Heart left ventricle (tissue), 16 donors: ENCODE measurements around the gene PRICKLE2. TPM values are rescaled to one million over a fixed set of nuclear protein-coding genes. Genes with fewer than 3 reads are reported as not detected.

ENCODE experiments used
- ATAC-seq, 4 donors: fragments of 200-7000 bp; cut with Tn5 transposase; one replicate each; pipeline ENCODE4 v1.9.1; 2020 to 2022; ENCODE audit warnings: moderate library complexity in 4 of 4, mild to moderate bottlenecking in 3 of 4, moderate number of reproducible peaks in 1 of 4
- DNase-seq, 5 donors: peaks; one replicate each; pipeline ENCODE4 v3.0.0-alpha.2; 2020
- H3K27ac ChIP-seq, 12 donors: fragments of 200-600 bp; sonication (generic) in 4 of 12; one replicate each; pipeline versions ENCODE4 v1.5.0 to v1.8.0; 2016 to 2022; ENCODE audit warnings: mild to moderate bottlenecking in 2 of 12
- H3K27me3 ChIP-seq, 9 donors: fragments of 200-600 bp; sonication (generic) in 2 of 9; one replicate each; pipeline versions ENCODE4 v1.5.1 to v1.8.0; 2016 to 2022; ENCODE audit warnings: mild to moderate bottlenecking in 3 of 9
- H3K36me3 ChIP-seq, 9 donors: fragments of 200-600 bp; sonication (generic) in 2 of 9; one replicate each; pipeline versions ENCODE4 v1.5.0 to v1.8.0; 2018 to 2022; ENCODE audit warnings: mild to moderate bottlenecking in 2 of 9
- H3K4me1 ChIP-seq, 12 donors: fragments of 200-600 bp; sonication (generic) in 4 of 12; one replicate each; pipeline versions ENCODE4 v1.5.0 to v1.8.0; 2016 to 2022; ENCODE audit warnings: mild to moderate bottlenecking in 3 of 12
- H3K4me3 ChIP-seq, 12 donors: fragments of 200-600 bp; sonication (generic) in 4 of 12; one replicate each; pipeline versions ENCODE4 v1.5.0 to v1.8.0; 2017 to 2022; ENCODE audit warnings: mild to moderate bottlenecking in 9 of 12, moderate library complexity in 4 of 12
- H3K9me3 ChIP-seq, 12 donors: fragments of 200-600 bp; sonication (generic) in 4 of 12; one replicate each; pipeline versions ENCODE4 v1.5.0 to v1.8.0; 2016 to 2022; ENCODE audit warnings: mild to moderate bottlenecking in 1 of 12
- POLR2A ChIP-seq, 2 donors: fragments of 450-650 bp; IDR thresholded peaks; one replicate each; pipeline ENCODE4 v1.6.1; 2017; ENCODE audit warnings: antibody characterized with exemption in 2 of 2, mild to moderate bottlenecking in 2 of 2, moderate library complexity in 2 of 2
- WGBS, 4 donors: extraction: QIAGEN DNeasy Blood & Tissue Kit in 2 of 4; methylation state at CpG; one replicate each; pipeline versions ENCODE4 v1.1.5 to v1.1.7; 2013 to 2018; 5-methylcytosine and 5-hydroxymethylcytosine counted together
- intact Hi-C, 10 donors: fragments of 100-400 bp; cut with DNase I; formaldehyde crosslinking; loops; one replicate each; pipeline versions ENCODE4 v1.11.1 to v1.14.2; 2022
- polyA plus RNA-seq, 2 donors: library from polyadenylated mRNA; stranded (reverse); fragments of 200-250 nt; gene quantifications; one replicate each; pipeline ENCODE4 v1.2.3, GENCODE V29; 2013
- total RNA-seq, 9 donors: library from RNA; depleted of rRNA in 2 of 9; stranded (reverse); fragments of >200 nt in 2 of 9; fragmentation: NEBNext Ultra II Directional in 3 of 9; extraction: Animal tissue kit (Norgen Biotek cat#: 25700) in 3 of 9; gene quantifications; one replicate each; pipeline versions ENCODE4 v1.1.0 to v1.2.4, GENCODE V29; 2016 to 2023
- TF ChIP-seq, protein P1 (sequence below), 12 donors: fragments of 200-600 bp; sonication (generic) in 4 of 12; IDR thresholded peaks; one replicate each; pipeline versions ENCODE4 v1.5.0 to v1.8.0; 2018 to 2022; ENCODE audit warnings: antibody characterized with exemption in 12 of 12, mild to moderate bottlenecking in 5 of 12
- donor health status: ischemic (EF 13 %, LVEDD 7.1; RV severe dilation, severe dysfunction).
- donor health status: healthy with polysubstance abuse.
- donor health status: DM: no; HTN: yes; CAD: no.
- donor health status: DM: no; HTN: no; CAD: no.
- donor health status: ischemic (EF 25% LVEDD 6.9; RV normal size, moderate dysfunction).
- donor health status: ischemic (EF 25% LVEDD 5.7; RV mildly dilated, moderate dysfunction).
- donor health status: healthy.
- donor health status: DM: yes; HTN: yes; CAD: no.
- donor health status: ischemic (EF 35%, LVEDD 5.7; RV mildly dilated, moderate dysfunction).
- donor health status: nonischemic (EF 11% LVEDD 7.7; RV severe dilation, severe dysfunction).
- donor health status: DM: yes; HTN: yes; CAD: no.
- donor health status: PGD.
- donor health status: ischemic (EF 29% LVEDD 5.4; RV normal size, mild dysfunction).
- donor health status: nonischemic (EF 23%, LVEDD 6.1; RV moderate dilation, normal function).

Gene PRICKLE2
- total and polyA plus RNA-seq, 11 donors, result 1.5 to 15.2 (median 7.3) TPM

DNA sequence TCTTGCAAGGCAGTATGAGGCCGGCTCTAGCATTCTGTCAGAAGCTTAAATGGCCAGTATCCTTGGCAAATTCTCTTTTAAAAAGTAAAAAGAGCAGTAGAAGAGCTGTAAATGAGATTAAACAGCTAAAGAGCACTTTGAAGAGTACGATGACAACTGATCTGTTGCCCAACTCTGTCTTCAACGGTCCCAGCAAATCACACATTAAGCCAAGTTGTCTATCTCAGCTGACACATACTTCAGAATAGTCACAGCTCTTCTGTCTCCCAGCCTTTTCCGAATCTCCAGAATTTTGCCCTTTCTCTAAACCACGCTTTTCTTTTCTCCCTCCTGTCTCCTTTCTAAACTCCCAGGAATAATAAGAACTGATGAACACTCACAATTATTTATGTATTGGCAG is 51.7 kb downstream of the PRICKLE2 start:
- no peaks in the 10 kb centered on the region for H3K27me3 ChIP-seq
- intact Hi-C loops, result loop anchor here in 2 of 10 donors (10.0 kb wide), 1 partner anchor 221 kb away; no protein-coding TSS in a partner anchor
- no peaks in the 10 kb centered on the region for H3K36me3 ChIP-seq
- DNase-seq (no peak), ATAC-seq (no peak)
- no peak overlapping the region for H3K4me3 ChIP-seq
- TF ChIP-seq POLR2A (IDR thresholded peaks at IDR 0.05), result no peak
- TF ChIP-seq, protein P1, sequence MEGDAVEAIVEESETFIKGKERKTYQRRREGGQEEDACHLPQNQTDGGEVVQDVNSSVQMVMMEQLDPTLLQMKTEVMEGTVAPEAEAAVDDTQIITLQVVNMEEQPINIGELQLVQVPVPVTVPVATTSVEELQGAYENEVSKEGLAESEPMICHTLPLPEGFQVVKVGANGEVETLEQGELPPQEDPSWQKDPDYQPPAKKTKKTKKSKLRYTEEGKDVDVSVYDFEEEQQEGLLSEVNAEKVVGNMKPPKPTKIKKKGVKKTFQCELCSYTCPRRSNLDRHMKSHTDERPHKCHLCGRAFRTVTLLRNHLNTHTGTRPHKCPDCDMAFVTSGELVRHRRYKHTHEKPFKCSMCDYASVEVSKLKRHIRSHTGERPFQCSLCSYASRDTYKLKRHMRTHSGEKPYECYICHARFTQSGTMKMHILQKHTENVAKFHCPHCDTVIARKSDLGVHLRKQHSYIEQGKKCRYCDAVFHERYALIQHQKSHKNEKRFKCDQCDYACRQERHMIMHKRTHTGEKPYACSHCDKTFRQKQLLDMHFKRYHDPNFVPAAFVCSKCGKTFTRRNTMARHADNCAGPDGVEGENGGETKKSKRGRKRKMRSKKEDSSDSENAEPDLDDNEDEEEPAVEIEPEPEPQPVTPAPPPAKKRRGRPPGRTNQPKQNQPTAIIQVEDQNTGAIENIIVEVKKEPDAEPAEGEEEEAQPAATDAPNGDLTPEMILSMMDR (IDR thresholded peaks at IDR 0.05), result no peak
- 68 to 75% (median 71%) methylated on average over 5 of the region's 5 CpGs for WGBS, 4 donors
- H3K27ac ChIP-seq, result no peak overlapping the region
- peaks cover 0 to 7% (median 0%) of the 10 kb centered on the region in 12 donors for H3K4me1 ChIP-seq
- no peaks in the 10 kb centered on the region for H3K9me3 ChIP-seq

DNA sequence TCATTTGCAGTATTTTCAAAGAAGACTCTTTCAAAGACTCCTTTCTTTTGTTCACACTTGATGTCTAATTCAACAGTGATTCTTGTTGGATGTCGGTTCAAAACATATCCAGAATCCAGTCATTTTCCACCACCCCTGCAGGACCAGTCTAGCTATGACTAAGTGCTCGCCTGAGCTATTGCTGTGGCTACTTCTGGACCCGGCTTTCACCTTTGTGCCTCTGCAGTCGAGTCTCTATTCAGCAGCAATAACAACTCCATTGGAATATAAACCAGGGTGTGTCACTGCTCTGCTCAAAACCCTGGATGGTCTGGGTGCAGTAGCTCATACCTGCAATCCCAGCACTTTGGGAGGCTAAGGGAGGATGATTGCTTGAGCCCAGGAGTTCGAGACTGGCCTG is 55.0 kb downstream of the PRICKLE2 start:
- Histone ChIP-seq H3K9me3 (no peaks in the 10 kb centered on the region), H3K27me3 (no peaks in the 10 kb centered on the region), H3K4me3 (no peak overlapping the region), H3K4me1 (peaks cover 0 to 18% (median 7%) of the 10 kb centered on the region in 12 donors), H3K27ac (no peak overlapping the region), H3K36me3 (peaks cover 0 to 4% (median 0%) of the 10 kb centered on the region in 9 donors)
- intact Hi-C loops, result loop anchor here in 2 of 10 donors (10.0 kb wide), 1 partner anchor 225 kb away; no protein-coding TSS in a partner anchor
- WGBS, 4 donors, result 92 to 98% (median 95%) methylated on average over 5 of the region's 5 CpGs
- DNase-seq (no peak), ATAC-seq (no peak)
- TF ChIP-seq, protein P1 (IDR thresholded peaks at IDR 0.05), result no peak
- no peak for TF ChIP-seq POLR2A (IDR thresholded peaks at IDR 0.05)

DNA sequence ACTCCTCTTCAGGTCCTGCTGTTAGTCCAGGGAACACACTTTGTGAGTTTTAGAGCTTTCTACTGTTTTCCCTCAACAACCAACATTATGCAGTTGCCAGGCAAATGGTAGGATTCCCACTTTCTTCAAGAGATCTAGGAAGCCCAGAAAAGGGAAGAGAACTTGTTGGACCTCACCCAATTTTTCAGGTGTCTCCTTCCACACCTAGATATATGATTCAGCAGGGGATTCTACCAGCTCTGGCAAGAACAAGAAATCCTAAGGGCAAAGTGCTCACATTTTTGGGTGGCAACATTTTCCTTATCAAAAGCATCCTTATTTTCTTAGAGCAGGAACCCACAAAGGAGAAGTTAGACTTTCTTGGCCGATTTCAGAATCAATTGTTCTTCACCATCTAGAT is 57.4 kb downstream of the PRICKLE2 start:
- ATAC-seq, result no peak
- no peak overlapping the region for H3K27ac ChIP-seq
- DNase-seq, result no peak
- no peaks in the 10 kb centered on the region for H3K27me3 ChIP-seq
- WGBS, 4 donors, result 80 to 89% (median 84%) methylated on average over 1 of the region's 1 CpG
- peaks cover 0 to 31% (median 11%) of the 10 kb centered on the region in 12 donors for H3K4me1 ChIP-seq
- intact Hi-C loops, result loop anchor here in 8 of 10 donors (5.0 to 10.0 kb wide), 4 partner anchors 47 to 227 kb away; no protein-coding TSS in a partner anchor
- no peaks in the 10 kb centered on the region for H3K9me3 ChIP-seq
- no peak overlapping the region for H3K4me3 ChIP-seq
- TF ChIP-seq POLR2A (IDR thresholded peaks at IDR 0.05), result no peak
- TF ChIP-seq, protein P1 (IDR thresholded peaks at IDR 0.05), result no peak
- H3K36me3 ChIP-seq, result peaks cover 0 to 5% (median 0%) of the 10 kb centered on the region in 9 donors

DNA sequence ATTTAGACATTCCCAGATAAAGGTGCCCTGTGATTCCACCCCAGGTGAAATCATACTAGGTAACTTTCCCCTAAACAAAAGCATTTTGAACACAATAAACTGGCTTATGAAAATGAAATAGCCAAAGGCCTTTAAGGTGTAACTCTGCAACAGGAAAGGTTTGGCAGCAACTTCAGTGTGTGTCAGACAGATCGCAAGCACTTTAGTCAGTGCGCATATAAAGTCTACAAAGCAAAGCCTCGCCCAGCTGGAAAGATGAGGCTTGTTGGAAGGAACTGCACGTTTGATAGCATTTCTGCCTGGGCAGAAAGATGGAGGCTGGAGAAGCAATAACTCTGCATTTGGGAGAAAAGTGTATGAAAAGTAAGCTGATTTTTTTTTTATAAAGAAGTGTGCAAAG is 57.9 kb downstream of the PRICKLE2 start:
- no peak for ATAC-seq

More for the DNA sequence above, 57.9 kb downstream of the PRICKLE2 start:
- intact Hi-C loops, result loop anchor here in 8 of 10 donors (5.0 to 10.0 kb wide), 4 partner anchors 47 to 227 kb away; no protein-coding TSS in a partner anchor
- WGBS, 4 donors, result 59 to 78% (median 69%) methylated on average over 4 of the region's 4 CpGs
- no peaks in the 10 kb centered on the region for H3K9me3 ChIP-seq
- TF ChIP-seq, protein P1 (IDR thresholded peaks at IDR 0.05), result no peak
- TF ChIP-seq POLR2A (IDR thresholded peaks at IDR 0.05), result no peak
- H3K27ac ChIP-seq, result no peak overlapping the region
- H3K4me3 ChIP-seq, result no peak overlapping the region
- H3K36me3 ChIP-seq, result peaks cover 0 to 5% (median 0%) of the 10 kb centered on the region in 9 donors
- H3K4me1 ChIP-seq, result peaks cover 0 to 37% (median 14%) of the 10 kb centered on the region in 12 donors
- no peak for DNase-seq
- no peaks in the 10 kb centered on the region for H3K27me3 ChIP-seq
